Tibial nerve (tissue), 4 donors: ENCODE measurements around the gene NTF3. TPM values are rescaled to one million over a fixed set of nuclear protein-coding genes. Genes with fewer than 3 reads are reported as not detected.
"Not testable (repeated sequence)": the region's sequence is repeated elsewhere in the genome, so short reads cannot be mapped to it uniquely, and the experiment has no call there.

Experiments used
- DNase-seq, 2 donors: peaks; one replicate each; pipeline ENCODE4 v3.0.0-alpha.2; 2019; ENCODE audit warnings: low spot score in 2 of 2
- H3K27ac ChIP-seq, 4 donors: fragments of 200-600 bp; sonication (generic) in 3 of 4; one replicate each; pipeline ENCODE4 v1.5.1; 2017 to 2019; ENCODE audit warnings: mild to moderate bottlenecking in 1 of 4
- H3K27me3 ChIP-seq, 2 donors: fragments of 200-600 bp; sonication (generic) in 1 of 2; one replicate each; pipeline versions ENCODE4 v1.5.1 to v1.6.0; 2017 to 2019
- H3K36me3 ChIP-seq, 3 donors: fragments of 200-600 bp; sonication (generic); one replicate each; pipeline ENCODE4 v1.5.1; 2018 to 2019
- H3K4me1 ChIP-seq, 4 donors: fragments of 200-600 bp; sonication (generic) in 3 of 4; one replicate each; pipeline ENCODE4 v1.5.1; 2017 to 2019
- H3K4me3 ChIP-seq, 4 donors: fragments of 200-600 bp; sonication (generic) in 3 of 4; one replicate each; pipeline ENCODE4 v1.5.1; 2017 to 2019; ENCODE audit warnings: mild to moderate bottlenecking in 1 of 4, moderate library complexity in 1 of 4
- H3K9me3 ChIP-seq, 4 donors: fragments of 200-600 bp; sonication (generic) in 3 of 4; one replicate each; pipeline ENCODE4 v1.5.1; 2017 to 2019
- CTCF ChIP-seq, 5 experiments: fragments of 200-600 bp in 3 of 5; fragments of 450-650 bp in 2 of 5; sonication (generic) in 3 of 5; IDR thresholded peaks; one replicate each; pipeline ENCODE4 v1.5.1; 2016 to 2019; ENCODE audit warnings: antibody characterized with exemption in 5 of 5, mild to moderate bottlenecking in 3 of 5, moderate library complexity in 2 of 5
- EP300 ChIP-seq, 2 donors: sonication (generic); formaldehyde crosslinking; IDR thresholded peaks; one replicate each; pipeline ENCODE4 v1.6.1; 2017; ENCODE audit warnings: antibody characterized with exemption in 2 of 2, mild to moderate bottlenecking in 1 of 2
- POLR2A ChIP-seq, 2 donors: fragments of 450-650 bp; IDR thresholded peaks; one replicate each; pipeline ENCODE4 v1.6.1; 2017; ENCODE audit warnings: antibody characterized with exemption in 2 of 2, mild to moderate bottlenecking in 2 of 2, moderate library complexity in 2 of 2
- WGBS, 2 donors: methylation state at CpG; one replicate each; pipeline ENCODE4 v1.1.5; 2018; 5-methylcytosine and 5-hydroxymethylcytosine counted together
- total RNA-seq, 4 donors: library from RNA; depleted of rRNA; stranded (reverse); fragments of >200 nt; gene quantifications; one replicate each; pipeline ENCODE4 v1.1.0, GENCODE V29; 2016

Gene NTF3
- total RNA-seq, 4 donors from 2014 or later: 1.2 to 5.3 TPM; not detected in 2

GRCh38 chr12:5533368-5533767, 101.5 kb downstream of the NTF3 start:
- no peaks in the 10 kb centered on the region for H3K4me1 ChIP-seq
- no peak overlapping the region for H3K4me3 ChIP-seq
- no peak for DNase-seq
- 75 to 77% methylated on average over 3 of the region's 3 CpGs for WGBS, 2 donors
- no peaks in the 10 kb centered on the region for H3K36me3 ChIP-seq
- TF ChIP-seq CTCF (IDR thresholded peaks at IDR 0.05): no peak
- no peak for TF ChIP-seq EP300 (IDR thresholded peaks at IDR 0.05)
- TF ChIP-seq POLR2A (IDR thresholded peaks at IDR 0.05): no peak
- H3K27me3 ChIP-seq: no peaks in the 10 kb centered on the region
- peaks cover 0 to 9% (median 0%) of the 10 kb centered on the region in 4 donors for H3K9me3 ChIP-seq
- no peak overlapping the region for H3K27ac ChIP-seq

- no peak for DNase-seq
- no peak overlapping the region for H3K4me3 ChIP-seq
- H3K36me3 ChIP-seq: no peaks in the 10 kb centered on the region
- H3K9me3 ChIP-seq: peaks cover 0 to 9% (median 0%) of the 10 kb centered on the region in 4 donors
- no peaks in the 10 kb centered on the region for H3K27me3 ChIP-seq
- H3K27ac ChIP-seq: no peak overlapping the region
- H3K4me1 ChIP-seq: no peaks in the 10 kb centered on the region
- WGBS, 2 donors: 86 to 88% methylated on average over 10 of the region's 10 CpGs
- TF ChIP-seq POLR2A (IDR thresholded peaks at IDR 0.05) (no peak), EP300 (IDR thresholded peaks at IDR 0.05) (no peak), CTCF (IDR thresholded peaks at IDR 0.05) (no peak)
These were observed 102.7 kb downstream of the NTF3 start for GRCh38 chr12:5534426-5535199.

- Histone ChIP-seq H3K36me3 (no peaks in the 10 kb centered on the region), H3K27me3 (no peaks in the 10 kb centered on the region), H3K9me3 (peaks cover 0 to 9% (median 0%) of the 10 kb centered on the region in 4 donors), H3K27ac (no peak overlapping the region), H3K4me1 (no peaks in the 10 kb centered on the region), H3K4me3 (no peak overlapping the region)
- no peak for DNase-seq
- WGBS, 2 donors: 85 to 89% methylated on average over 3 of the region's 3 CpGs
- no peak for TF ChIP-seq POLR2A (IDR thresholded peaks at IDR 0.05)
- no peak for TF ChIP-seq EP300 (IDR thresholded peaks at IDR 0.05)
- no peak for TF ChIP-seq CTCF (IDR thresholded peaks at IDR 0.05)
These were observed 103.6 kb downstream of the NTF3 start for GRCh38 chr12:5535541-5535940.

GRCh38 chr12:5537026-5537615, 105.2 kb downstream of the NTF3 start:
- H3K9me3 ChIP-seq, H3K27me3 ChIP-seq, H3K27ac ChIP-seq, H3K4me1 ChIP-seq, H3K4me3 ChIP-seq, H3K36me3 ChIP-seq, DNase-seq: not testable (repeated sequence)
- 35 to 40% methylated on average over 13 of the region's 13 CpGs for WGBS, 2 donors

GRCh38 chr12:5537771-5538170, 105.9 kb downstream of the NTF3 start:
- no peaks in the 10 kb centered on the region for H3K27me3 ChIP-seq
- WGBS, 2 donors: 70 to 87% methylated on average over 8 of the region's 8 CpGs
- H3K4me3 ChIP-seq: no peak overlapping the region
- H3K27ac ChIP-seq: no peak overlapping the region
- TF ChIP-seq CTCF (IDR thresholded peaks at IDR 0.05) (no peak), POLR2A (IDR thresholded peaks at IDR 0.05) (no peak), EP300 (IDR thresholded peaks at IDR 0.05) (no peak)
- H3K4me1 ChIP-seq: no peaks in the 10 kb centered on the region
- H3K9me3 ChIP-seq: peaks cover 0 to under 1% (median 0%) of the 10 kb centered on the region in 4 donors
- DNase-seq: no peak
- H3K36me3 ChIP-seq: no peaks in the 10 kb centered on the region
